RCC 7860 (cell line): ENCODE data around the gene ATP11B.
A peak's percentile ranks its signal among the peaks of the same experiment; 100 is the strongest.
"Not testable (repeated sequence)": the region's sequence is repeated elsewhere in the genome, so short reads cannot be mapped to it uniquely, and the experiment has no call there.

ENCODE experiments used
- DNase-seq: peaks from one replicate; pipeline ENCODE4 v3.0.0-alpha.2; 2015; ENCODE audit warnings: low spot score
- FAIRE-seq: peaks from 2 replicates; lab custom pipeline; 2012; peaks lifted over from hg19 to GRCh38; lab: Jason Lieb, UNC

Gene ATP11B

GRCh38 chr3:182822260-182822659, 29.0 kb downstream of the ATP11B start:
- not testable (repeated sequence) for DNase-seq, FAIRE-seq

- DNase-seq (no peak), FAIRE-seq (no peak)
Observed at GRCh38 chr3:182824957-182825356, 31.7 kb downstream of the ATP11B start.

- DNase-seq (no peak), FAIRE-seq (no peak)
Observed at GRCh38 chr3:182829761-182830405, 36.6 kb downstream of the ATP11B start.

- peak; percentile 76 for FAIRE-seq
- DNase-seq: no peak
Observed at GRCh38 chr3:182837855-182838454, 44.7 kb downstream of the ATP11B start.

GRCh38 chr3:182843478-182843877, 50.2 kb downstream of the ATP11B start:
- DNase-seq (no peak), FAIRE-seq (no peak)

GRCh38 chr3:182848906-182849305, 55.6 kb downstream of the ATP11B start:
- no peak for FAIRE-seq

GRCh38 chr3:182855076-182855475, 61.8 kb downstream of the ATP11B start:
- no peak for FAIRE-seq
- no peak for DNase-seq

More at GRCh38 chr3:182848906-182849305, 55.6 kb downstream of the ATP11B start:
- no peak for DNase-seq

GRCh38 chr3:182861348-182861747, 68.0 kb downstream of the ATP11B start:
- no peak for FAIRE-seq

GRCh38 chr3:182862159-182862860, 69.0 kb downstream of the ATP11B start:
- FAIRE-seq (no peak), DNase-seq (no peak)

More at GRCh38 chr3:182861348-182861747, 68.0 kb downstream of the ATP11B start:
- no peak for DNase-seq

- FAIRE-seq: no peak
Observed at GRCh38 chr3:182869059-182869458, 75.8 kb downstream of the ATP11B start.

GRCh38 chr3:182870917-182871316, 77.6 kb downstream of the ATP11B start:
- DNase-seq, FAIRE-seq: not testable (repeated sequence)

More at GRCh38 chr3:182869059-182869458, 75.8 kb downstream of the ATP11B start:
- DNase-seq: no peak

- FAIRE-seq: no peak
- DNase-seq: no peak
Observed at GRCh38 chr3:182879031-182879611, 85.8 kb downstream of the ATP11B start.

GRCh38 chr3:182886497-182886896, 93.2 kb downstream of the ATP11B start:
- FAIRE-seq: no peak
- no peak for DNase-seq

- DNase-seq (no peak), FAIRE-seq (no peak)
Observed at GRCh38 chr3:182889948-182890629, 96.8 kb downstream of the ATP11B start.

GRCh38 chr3:182891364-182891763, 98.1 kb downstream of the ATP11B start:
- DNase-seq (no peak), FAIRE-seq (no peak)

GRCh38 chr3:182892226-182892625, 98.9 kb downstream of the ATP11B start:
- DNase-seq: no peak
- no peak for FAIRE-seq

- no peak for DNase-seq
- FAIRE-seq: no peak
Observed at GRCh38 chr3:182895513-182896112, 102.3 kb downstream of the ATP11B start.

GRCh38 chr3:182896553-182896952, 103.2 kb downstream of the ATP11B start:
- DNase-seq (no peak), FAIRE-seq (no peak)

GRCh38 chr3:182902236-182902635, 108.9 kb downstream of the ATP11B start:
- DNase-seq (no peak), FAIRE-seq (no peak)

GRCh38 chr3:182904164-182904563, 110.9 kb downstream of the ATP11B start:
- DNase-seq: no peak
- no peak for FAIRE-seq

- no peak for FAIRE-seq
Observed at GRCh38 chr3:182905623-182906022, 112.3 kb downstream of the ATP11B start.

More at GRCh38 chr3:182905623-182906022, 112.3 kb downstream of the ATP11B start:
- no peak for DNase-seq
